Measurements from ENCODE around the gene CYGB.

DNA sequence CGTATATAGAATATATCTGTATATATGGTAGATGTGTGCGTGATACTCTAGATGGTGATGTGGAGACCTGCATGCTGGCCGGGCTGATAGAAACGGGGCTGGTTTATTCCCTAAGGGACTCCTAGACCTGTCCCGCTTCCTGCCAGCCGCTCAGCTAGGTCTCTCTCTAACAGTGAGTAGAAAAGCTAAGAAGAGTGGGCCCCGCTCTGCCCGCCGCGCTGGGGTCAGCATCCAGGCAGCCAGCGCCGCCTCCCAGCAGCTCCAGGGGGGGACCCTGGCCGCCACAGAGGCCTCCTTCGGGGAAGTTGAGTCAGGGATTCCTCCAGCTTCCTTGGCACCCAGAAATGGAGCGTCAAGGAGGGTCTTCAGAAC lies 9.4 kb downstream of the CYGB start:
- TF ChIP-seq ZNF430 (CRISPR knock-in tag; IDR thresholded peaks at IDR 0.05) = no peak
- no peak for TF ChIP-seq SOX13 (IDR thresholded peaks at IDR 0.05)
- TF ChIP-seq SOX13 (CRISPR knock-in tag; conservative IDR thresholded peaks at IDR 0.05 in 1 of 2, IDR thresholded peaks at IDR 0.05 in 1 of 2) = no peak
- TF ChIP-seq ARNT (IDR thresholded peaks at IDR 0.05) = no peak
- no peak for TF ChIP-seq POLR2A (IDR thresholded peaks at IDR 0.05; ENCODE audit: insufficient read depth in 1 of 2, low read depth in 2 of 2, low read length in 2 of 2)
- TF ChIP-seq CEBPB (IDR thresholded peaks at IDR 0.05; ENCODE audit: borderline replicate concordance, low read depth, low read length) = no peak
- TF ChIP-seq HNRNPUL1 (IDR thresholded peaks at IDR 0.05; ENCODE audit: low read depth, low read length) = no peak
- TF ChIP-seq, protein P1, sequence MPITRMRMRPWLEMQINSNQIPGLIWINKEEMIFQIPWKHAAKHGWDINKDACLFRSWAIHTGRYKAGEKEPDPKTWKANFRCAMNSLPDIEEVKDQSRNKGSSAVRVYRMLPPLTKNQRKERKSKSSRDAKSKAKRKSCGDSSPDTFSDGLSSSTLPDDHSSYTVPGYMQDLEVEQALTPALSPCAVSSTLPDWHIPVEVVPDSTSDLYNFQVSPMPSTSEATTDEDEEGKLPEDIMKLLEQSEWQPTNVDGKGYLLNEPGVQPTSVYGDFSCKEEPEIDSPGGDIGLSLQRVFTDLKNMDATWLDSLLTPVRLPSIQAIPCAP (CRISPR knock-in tag; IDR thresholded peaks at IDR 0.05; ENCODE audit: low read depth) = no peak
- TF ChIP-seq ZNF891 (CRISPR knock-in tag; IDR thresholded peaks at IDR 0.05) = no peak
- no peak for TF ChIP-seq EP300 (IDR thresholded peaks at IDR 0.05; ENCODE audit: low read depth in 2 of 2, low read length in 2 of 2)
- TF ChIP-seq EP300 (CRISPR knock-in tag; IDR thresholded peaks at IDR 0.05; ENCODE audit: borderline replicate concordance) = no peak
- TF ChIP-seq CHCHD3 (CRISPR knock-in tag; IDR thresholded peaks at IDR 0.05) = no peak
